ENCODE results near the gene HDDC2. TPM values are rescaled to one million over a fixed set of nuclear protein-coding genes. Genes with fewer than 3 reads are reported as not detected.

Gene HDDC2
- 10 to 100 TPM; 36.8 to 42.5 TPM for total RNA-seq

- TF ChIP-seq CTCF (IDR thresholded peaks at IDR 0.05) (peak in 2 of 7 experiments; percentile 4 to 20), POLR2A (IDR thresholded peaks at IDR 0.05) (peak; percentile 53 to 75 (median 73))
Measured at GRCh38 chr6:125301435-125302391, at the start of gene HDDC2. Gene HDDC2, minus strand, starts transcription at chr6:125301967. Its CDS starts 35 bp downstream, at chr6:125301932.

DNA sequence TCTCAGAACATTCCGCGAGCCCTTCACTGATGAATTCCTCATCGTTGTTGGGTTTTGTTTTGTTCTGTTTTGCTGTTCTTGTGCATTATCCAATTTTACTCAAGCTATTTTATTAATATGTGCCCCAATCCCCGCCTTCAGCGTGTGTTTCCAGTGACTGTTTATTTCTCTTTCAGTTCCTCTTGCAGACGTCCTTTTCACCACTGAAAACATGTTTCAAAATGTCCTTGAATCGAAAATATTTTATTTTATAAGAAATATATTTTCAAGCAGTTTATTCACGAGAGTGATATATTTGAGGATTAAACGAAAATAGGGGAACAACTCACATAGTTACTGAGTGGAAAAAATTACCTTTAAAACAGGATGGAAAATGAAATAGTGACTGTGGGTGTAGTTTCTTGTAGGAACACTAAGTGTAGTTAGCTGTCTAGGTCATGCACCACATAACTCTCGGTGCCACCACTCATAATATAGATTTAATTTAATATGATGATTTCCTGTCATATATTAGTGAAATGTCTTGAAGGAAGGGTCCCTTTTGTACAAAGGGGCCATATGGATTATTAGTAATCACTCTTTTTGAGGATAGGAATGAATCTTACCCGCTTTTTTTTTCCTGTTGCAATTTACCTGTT, 45.3 kb upstream of the HDDC2 start:
- Histone ChIP-seq H3K27ac (no peak overlapping the region), H3K4me1 (no peaks in the 10 kb centered on the region), H3K36me3 (replicated peaks in 1 of 2; ENCODE audit: insufficient read depth in 1 of 2, low read depth in 2 of 2) (no peaks in the 10 kb centered on the region), H3K9me3 (no peaks in the 10 kb centered on the region), H3K4me3 (no peak overlapping the region), H3K27me3 (no peaks in the 10 kb centered on the region)
- intact Hi-C loops (cut with DNase I) = no loop called here
- ATAC-seq (no peak), DNase-seq (no peak)
- TF ChIP-seq CTCF (IDR thresholded peaks at IDR 0.05) (no peak), POLR2A (IDR thresholded peaks at IDR 0.05) (no peak)
- WGBS, 2 donors = 72 to 75% methylated on average over 11 of the region's 11 CpGs

More at GRCh38 chr6:125301435-125302391, at the start of gene HDDC2:
- 2 to 7% methylated on average over 23 to 59 of the region's 67 CpGs for WGBS, 2 donors
- intact Hi-C loops (cut with DNase I) = loop anchor here (10.0 kb wide), 1 partner anchor 147 kb away; the partner anchor contains the start of gene TPD52L1
- Histone ChIP-seq H3K27me3 (no peaks in the 10 kb centered on the region), H3K27ac (peak within 1 kb of the TSS; percentile 74 to 89 (median 83)), H3K4me3 (peak within 1 kb of the TSS; percentile 29 to 36), H3K4me1 (peaks cover 12% of the 10 kb centered on the region), H3K36me3 (replicated peaks in 1 of 2; ENCODE audit: insufficient read depth in 1 of 2, low read depth in 2 of 2) (peaks cover 0 to 7% of the 10 kb centered on the region in 2 donors), H3K9me3 (no peaks in the 10 kb centered on the region)
- peak; percentile 92 for ATAC-seq
- peak; percentile 67 to 77 (median 76) for DNase-seq

DNA sequence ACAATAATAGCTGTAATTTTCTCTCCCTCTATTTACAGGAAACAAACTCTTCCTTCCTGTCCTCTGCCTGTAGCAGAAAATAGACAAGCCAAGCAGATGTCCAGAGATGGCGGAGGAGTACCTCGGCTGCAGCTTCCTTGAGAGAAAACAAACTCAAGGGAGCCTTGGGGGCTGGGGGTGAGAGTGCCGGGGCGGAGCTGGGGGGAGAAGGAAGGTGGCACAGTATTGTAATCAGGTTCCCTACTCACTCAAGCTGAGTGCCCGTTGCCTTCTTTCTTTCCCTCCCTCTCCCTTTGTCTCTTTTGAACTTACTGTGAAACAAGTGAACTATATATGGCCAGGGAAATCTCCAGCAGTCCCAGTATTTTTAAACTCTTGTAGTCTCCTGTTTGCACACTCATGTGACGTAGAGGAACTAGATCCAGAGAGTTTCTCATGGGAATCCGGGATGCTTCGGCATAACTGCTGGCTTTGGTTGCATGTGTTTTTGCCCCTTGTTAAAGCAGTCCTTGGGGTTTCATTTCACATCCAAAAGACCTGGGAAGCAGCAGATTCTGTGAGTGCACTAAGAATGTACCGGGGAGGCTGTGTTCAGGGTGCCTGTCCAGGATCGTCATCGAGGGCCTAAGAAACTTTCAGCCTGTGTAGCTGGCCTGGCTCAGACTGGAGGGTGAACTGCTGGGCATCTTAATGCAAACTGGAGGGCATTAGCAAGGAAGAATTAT, 44.6 kb upstream of the HDDC2 start:
- H3K4me1 ChIP-seq = no peaks in the 10 kb centered on the region
- WGBS, 2 donors = 49 to 52% methylated on average over 11 of the region's 11 CpGs
- H3K36me3 ChIP-seq (replicated peaks in 1 of 2; ENCODE audit: insufficient read depth in 1 of 2, low read depth in 2 of 2) = no peaks in the 10 kb centered on the region
- no peak overlapping the region for H3K4me3 ChIP-seq
- no peaks in the 10 kb centered on the region for H3K9me3 ChIP-seq
- no peak overlapping the region for H3K27ac ChIP-seq
- intact Hi-C loops (cut with DNase I) = no loop called here
- no peaks in the 10 kb centered on the region for H3K27me3 ChIP-seq
- ATAC-seq (no peak), DNase-seq (no peak)
- TF ChIP-seq POLR2A (IDR thresholded peaks at IDR 0.05) (no peak), CTCF (IDR thresholded peaks at IDR 0.05) (no peak)

DNA sequence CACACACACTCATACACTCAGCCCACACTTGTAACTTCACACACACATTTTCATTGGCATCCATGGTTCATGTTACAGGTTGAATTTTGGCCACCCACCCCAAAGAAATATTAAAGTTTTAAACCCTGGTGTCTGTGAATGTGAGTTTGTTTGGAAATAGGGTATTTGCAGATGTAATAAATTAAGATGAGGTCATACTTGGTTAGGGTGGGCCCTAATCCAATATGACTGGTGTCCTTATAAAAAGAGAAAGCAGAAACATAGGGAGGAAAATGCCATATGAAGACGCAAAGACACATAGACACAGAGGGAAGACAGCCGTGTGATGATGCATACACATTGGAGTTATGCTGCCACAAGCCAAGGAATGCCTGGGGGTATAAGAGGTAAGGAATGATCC, 39.7 kb upstream of the HDDC2 start:
- Histone ChIP-seq H3K4me1 (no peaks in the 10 kb centered on the region), H3K27me3 (no peaks in the 10 kb centered on the region), H3K36me3 (replicated peaks in 1 of 2; ENCODE audit: insufficient read depth in 1 of 2, low read depth in 2 of 2) (no peaks in the 10 kb centered on the region), H3K4me3 (no peak overlapping the region), H3K27ac (no peak overlapping the region), H3K9me3 (no peaks in the 10 kb centered on the region)
- ATAC-seq (no peak), DNase-seq (no peak)
- 59 to 65% methylated on average over 2 of the region's 2 CpGs for WGBS, 2 donors
- intact Hi-C loops (cut with DNase I) = no loop called here
- TF ChIP-seq CTCF (IDR thresholded peaks at IDR 0.05) (no peak), POLR2A (IDR thresholded peaks at IDR 0.05) (no peak)

All from body of pancreas (tissue), 4 donors.